ENCODE data around the gene CLOCK.
A peak's percentile ranks its signal among the peaks of the same experiment; 100 is the strongest.

CLOCK gene

GRCh38 chr4:55410431-55410830, 136.3 kb downstream of the CLOCK start:
- no peak for DNase-seq

- no peak for DNase-seq
Measured at GRCh38 chr4:55409468-55410171, 137.1 kb downstream of the CLOCK start.

GRCh38 chr4:55407764-55408163, 138.9 kb downstream of the CLOCK start:
- DNase-seq = no peak

DNA sequence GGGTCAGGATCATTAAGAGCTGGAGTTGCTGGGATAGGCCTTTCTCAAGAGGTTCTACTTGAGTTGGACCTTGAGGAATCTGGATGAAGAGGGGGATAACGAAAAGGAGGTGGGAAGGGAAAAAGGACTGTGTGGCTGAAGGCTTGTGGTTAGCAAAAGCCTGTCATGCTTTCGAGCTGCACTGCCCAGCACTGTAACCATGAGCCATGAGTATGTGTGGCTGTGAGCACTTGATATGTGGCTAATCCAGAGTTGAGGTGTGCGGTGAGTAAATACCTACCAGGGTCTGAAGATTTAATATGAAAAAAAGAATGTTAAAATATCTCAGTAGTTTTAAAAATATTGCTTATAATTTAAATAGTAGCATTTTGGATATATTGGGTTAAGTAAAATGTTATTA, 139.6 kb downstream of the CLOCK start:
- DNase-seq = no peak

- DNase-seq = no peak
Measured at GRCh38 chr4:55406545-55406944, 140.2 kb downstream of the CLOCK start.

- DNase-seq = no peak
Measured at GRCh38 chr4:55405073-55405472, 141.6 kb downstream of the CLOCK start.

DNA sequence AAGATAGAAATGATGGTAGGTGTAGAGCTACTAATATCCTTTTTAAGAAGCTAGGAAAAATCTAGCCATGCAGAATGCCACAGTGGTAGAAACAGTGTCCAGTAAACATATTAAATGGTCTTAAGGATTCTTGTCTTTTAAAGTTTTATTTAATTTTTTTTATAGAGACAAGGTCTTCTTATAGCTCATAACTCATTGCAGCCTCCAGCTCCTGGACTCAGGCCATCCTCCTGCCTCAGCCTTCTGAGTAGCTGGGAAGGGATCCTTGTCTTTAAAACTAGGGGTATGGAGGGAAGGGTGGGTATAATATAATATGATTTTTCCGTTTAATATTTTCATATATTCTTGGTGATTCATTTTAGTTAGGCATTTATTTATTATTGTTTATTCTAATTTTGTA, 147.1 kb downstream of the CLOCK start:
- no peak for DNase-seq

GRCh38 chr4:55398966-55399365, 147.7 kb downstream of the CLOCK start:
- no peak for DNase-seq

- no peak for DNase-seq
Measured at GRCh38 chr4:55398461-55398860, 148.2 kb downstream of the CLOCK start.

GRCh38 chr4:55397520-55398321, 149.0 kb downstream of the CLOCK start:
- DNase-seq = peak in 1 of 2 experiments; percentile 9

DNA sequence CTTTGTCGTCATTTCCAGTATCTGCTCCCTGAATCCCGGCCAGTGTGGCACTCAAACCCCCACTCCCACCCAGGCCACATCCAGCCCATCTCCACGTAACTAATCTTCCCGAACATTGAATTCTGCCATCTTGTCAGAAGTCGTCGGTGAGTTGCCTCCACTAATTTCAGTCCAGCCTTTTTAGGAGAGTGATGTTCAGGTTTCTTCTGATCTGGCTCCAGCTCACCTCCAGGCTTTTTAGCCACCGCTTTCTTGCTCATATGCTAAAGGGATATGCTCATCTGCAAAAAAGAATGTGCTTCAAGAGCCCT, 149.6 kb downstream of the CLOCK start:
- DNase-seq = no peak

DNA sequence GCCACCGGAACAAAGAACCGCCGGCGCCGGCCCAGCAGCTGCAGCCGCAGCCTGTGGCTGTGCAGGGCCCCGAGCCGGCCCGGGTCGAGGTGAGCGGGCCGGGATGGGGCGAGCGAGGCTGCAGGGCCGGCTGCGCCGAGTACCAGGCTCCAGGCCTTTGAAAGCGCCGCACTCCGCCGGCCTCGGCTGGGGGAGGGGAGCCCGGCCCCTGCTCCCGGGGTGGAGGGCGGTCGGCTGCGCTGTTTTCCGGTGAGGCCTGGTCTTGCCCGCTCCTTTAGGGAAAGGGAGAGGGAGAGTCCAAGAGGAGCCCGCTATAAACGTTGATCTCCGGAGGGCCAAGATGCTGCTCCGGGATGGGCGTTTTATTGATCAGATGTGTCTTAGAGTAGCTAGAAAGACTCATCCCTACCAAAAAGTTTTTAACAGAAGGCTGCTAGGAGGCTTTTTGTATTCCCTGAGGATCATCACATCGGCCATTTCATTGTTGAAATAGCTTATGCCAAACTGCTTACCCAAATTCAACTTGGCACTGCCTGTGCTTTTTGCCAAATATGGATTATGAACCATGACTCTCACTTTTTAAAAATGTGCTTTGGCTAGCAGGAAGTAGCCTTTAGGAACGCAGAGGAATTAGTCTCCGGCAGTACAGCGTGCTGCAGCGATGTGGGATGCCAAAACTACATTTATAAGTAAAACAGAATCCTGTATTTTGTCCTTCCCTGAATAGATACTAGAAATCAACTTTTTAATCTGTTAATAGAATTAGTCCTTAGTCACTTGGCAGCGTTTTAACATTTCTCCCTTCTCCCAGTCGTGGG, 150.2 kb downstream of the CLOCK start:
- no peak for DNase-seq

GRCh38 chr4:55395529-55396307, 151.0 kb downstream of the CLOCK start, which contains the start of gene TMEM165:
TMEM165 (plus strand) TSS chr4:55395957; CDS start chr4:55396190, 233 bp downstream.
- peak; percentile 89 to 90 for DNase-seq

DNA sequence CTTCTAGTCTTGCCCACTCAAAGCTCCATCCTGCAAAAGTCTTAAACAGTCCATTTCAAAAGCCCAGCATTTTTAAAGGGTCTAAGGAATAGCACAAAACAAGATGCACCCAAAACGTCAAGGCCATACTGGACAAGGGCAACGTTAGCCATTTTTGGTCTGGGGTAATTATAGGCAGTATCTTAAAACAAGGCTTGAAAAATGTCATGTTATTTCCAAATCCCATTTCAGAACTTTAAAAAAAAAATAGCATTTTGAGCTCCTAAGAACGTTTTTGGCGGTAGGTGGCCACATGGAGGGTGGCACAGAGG, 151.5 kb downstream of the CLOCK start:
- DNase-seq = no peak

DNA sequence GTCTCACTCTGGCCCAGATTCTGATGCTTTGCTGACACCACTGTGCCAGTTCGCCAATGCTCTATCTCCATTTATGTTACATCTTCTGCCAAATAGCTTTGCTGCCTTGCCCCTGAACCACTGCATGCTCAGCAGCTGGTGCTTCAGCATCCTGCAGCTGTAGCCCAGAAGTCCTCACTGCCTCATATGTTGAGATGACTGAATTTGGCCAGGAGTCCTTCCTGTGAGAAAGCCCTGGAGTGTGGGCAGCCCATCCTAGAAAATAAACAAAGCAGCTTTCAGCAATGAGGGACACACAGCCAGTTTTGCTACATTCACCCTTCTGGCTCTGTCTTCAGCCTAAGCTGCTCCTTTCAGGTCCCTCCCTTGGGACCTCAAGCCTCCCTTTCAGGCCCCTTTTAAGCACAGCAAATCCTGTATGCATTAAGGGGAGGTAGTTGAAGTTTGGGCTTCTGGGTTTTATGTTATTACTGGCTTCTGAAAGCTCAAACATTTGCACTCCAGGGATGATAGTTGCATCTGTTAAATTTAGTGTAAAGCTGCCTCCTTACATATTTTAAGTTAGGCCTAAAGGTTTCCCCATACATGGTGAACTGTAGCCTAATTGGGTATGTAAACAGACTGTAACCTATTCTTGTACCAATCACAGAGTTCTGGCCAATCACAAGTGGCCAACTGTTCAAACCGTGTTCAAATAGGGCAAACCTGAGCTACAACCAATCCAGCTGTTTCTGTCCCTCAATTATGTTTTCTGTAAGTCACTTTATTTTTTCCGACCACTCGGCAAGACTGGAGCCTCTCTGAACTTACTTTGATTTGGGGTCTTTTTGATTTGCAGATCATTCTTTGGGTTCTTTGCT, 153.0 kb downstream of the CLOCK start:
- DNase-seq = no peak

DNA sequence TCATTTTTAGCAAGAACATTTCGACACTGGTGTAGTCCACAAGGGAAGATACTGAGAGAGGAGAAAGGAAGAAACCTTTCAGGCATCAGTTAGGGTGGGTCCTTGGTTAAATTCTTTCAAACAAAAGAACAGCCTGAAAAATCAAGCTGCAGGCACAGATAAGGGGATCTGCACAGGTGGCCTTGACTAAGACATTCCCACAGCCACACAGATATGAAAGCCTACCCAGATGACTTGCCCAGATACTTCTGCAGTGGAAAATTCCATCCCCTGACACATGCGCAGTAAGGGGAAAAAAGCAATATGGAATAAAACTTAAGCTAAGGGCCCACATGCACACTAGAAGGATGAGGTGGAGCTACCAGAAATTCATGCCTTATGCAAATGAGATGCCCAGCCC, 159.9 kb downstream of the CLOCK start:
- DNase-seq = no peak

DNA sequence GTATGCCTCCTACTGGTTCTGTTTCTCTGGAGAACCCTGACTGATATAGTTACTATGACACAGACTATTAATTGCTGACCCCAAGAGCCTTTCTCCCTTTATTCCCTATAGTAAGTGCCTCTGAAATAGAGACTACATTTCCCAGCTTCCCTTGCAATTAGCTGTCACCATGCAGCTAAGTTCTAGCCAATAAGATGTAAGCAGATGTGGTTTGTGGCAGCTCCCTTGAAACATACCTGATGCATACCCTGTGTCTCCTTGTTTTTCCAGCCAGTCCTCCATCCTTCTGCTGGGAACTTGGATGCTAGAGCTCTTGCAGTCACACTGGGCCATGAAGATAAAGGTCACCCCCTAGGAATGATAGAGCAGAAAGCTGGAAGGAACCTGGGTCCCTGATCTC, 160.6 kb downstream of the CLOCK start:
- DNase-seq = no peak

- DNase-seq = no peak
Measured at GRCh38 chr4:55385201-55385649, 161.5 kb downstream of the CLOCK start.

GRCh38 chr4:55382488-55383003, 164.2 kb downstream of the CLOCK start:
- DNase-seq = no peak

GRCh38 chr4:55381502-55381901, 165.2 kb downstream of the CLOCK start:
- DNase-seq = no peak

DNA sequence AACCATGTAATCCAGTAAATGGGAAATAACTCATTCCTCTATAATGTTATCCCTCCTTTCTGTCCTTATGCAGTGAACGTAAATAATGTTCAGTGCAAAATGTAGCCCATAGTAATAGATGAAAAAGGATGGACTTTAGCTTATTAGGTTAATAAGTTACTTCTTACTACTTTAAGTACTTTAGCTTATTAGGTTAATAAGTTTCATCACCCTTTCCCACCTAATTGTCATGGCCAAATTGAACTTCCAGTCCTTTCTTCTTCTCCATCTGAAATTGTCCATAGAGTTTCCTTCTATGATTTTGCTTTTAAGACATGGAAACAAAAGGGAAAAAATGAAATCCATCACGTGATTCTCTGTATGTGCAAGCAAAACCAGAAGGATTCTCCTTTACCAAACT, 166.1 kb downstream of the CLOCK start:
- no peak for DNase-seq

Data from NCI-H187 (cell line).